ENCODE data around the gene DNAJB2.
A peak's percentile ranks its signal among the peaks of the same experiment; 100 is the strongest.

The DNAJB2 gene

GRCh38 chr2:219279151-219279915 lies at the start of gene DNAJB2:
Gene DNAJB2, plus strand, starts transcription at chr2:219279366. Its CDS starts 468 bp downstream, at chr2:219279834.
- TF ChIP-seq ZFX (IDR thresholded peaks at IDR 0.05; ENCODE audit: borderline replicate concordance), result no peak
- no peak for TF ChIP-seq CTCF (IDR thresholded peaks at IDR 0.05)
- H3K27ac ChIP-seq, result peak within 1 kb of the TSS; percentile 74

DNA sequence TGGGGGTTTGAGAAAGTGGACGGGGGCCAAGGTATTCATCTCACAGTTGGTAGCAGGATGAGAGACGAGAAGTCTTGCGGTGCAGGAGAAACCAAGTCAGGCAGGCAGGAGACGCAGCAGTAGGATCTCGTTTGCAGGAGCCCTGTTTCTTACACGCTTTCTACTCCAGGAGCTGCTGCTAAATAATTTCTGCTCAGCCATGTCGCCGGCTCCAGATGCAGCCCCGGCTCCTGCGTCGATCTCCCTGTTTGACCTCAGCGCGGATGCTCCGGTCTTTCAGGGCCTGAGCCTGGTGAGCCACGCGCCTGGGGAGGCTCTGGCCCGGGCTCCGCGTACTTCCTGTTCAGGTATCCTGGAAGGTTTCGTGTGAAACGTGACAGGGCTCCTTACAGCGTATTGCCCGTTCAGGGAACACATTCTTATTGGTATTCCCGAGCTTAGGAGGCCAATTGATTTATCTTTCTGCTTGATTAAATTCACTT lies 49.1 kb upstream of the DNAJB2 start:
- TF ChIP-seq CTCF (IDR thresholded peaks at IDR 0.05) (no peak), ZFX (IDR thresholded peaks at IDR 0.05; ENCODE audit: borderline replicate concordance) (no peak)
- H3K27ac ChIP-seq, result peak overlapping the region; percentile 95

DNA sequence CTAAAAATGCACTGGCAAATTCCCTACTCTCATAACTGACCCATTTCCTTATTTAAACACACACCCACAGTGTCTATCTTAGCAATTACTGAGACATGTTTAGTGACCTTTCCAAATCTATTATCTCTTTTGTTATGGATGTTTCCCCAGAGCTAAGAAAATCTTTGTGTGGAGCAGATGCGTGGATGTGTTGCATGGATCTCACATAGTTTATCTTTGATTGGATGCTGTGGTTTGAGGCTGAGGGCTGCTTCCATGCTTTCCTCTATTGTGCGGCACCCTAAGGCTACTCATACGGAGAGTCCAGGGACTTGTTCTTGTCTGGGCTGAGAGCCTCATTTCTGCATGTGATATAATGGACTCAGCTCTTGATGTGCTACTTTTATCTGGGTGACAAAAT lies 44.8 kb upstream of the DNAJB2 start:
- TF ChIP-seq ZFX (IDR thresholded peaks at IDR 0.05; ENCODE audit: borderline replicate concordance) (no peak), CTCF (IDR thresholded peaks at IDR 0.05) (no peak)
- no peak overlapping the region for H3K27ac ChIP-seq

- peak overlapping the region; percentile 88 for H3K27ac ChIP-seq
- no peak for TF ChIP-seq CTCF (IDR thresholded peaks at IDR 0.05)
- no peak for TF ChIP-seq ZFX (IDR thresholded peaks at IDR 0.05; ENCODE audit: borderline replicate concordance)
Observed at GRCh38 chr2:219243291-219243761, 35.8 kb upstream of the DNAJB2 start.

DNA sequence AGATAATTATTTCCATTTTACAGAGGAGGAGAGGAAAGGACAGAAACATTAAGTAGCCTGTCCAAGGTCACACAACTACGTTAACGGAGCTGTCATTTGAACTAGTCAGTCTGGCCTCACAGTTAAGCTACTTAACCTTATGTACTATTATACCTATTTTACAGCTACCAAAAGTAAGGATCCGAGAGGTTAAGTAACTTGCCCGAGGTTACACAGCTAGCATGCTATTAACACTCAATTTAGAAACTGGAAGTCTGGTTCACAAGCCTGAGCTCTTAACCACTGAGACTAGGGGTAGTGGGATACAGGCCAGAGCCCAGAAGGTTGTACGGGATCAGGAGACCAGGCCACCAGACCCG lies 34.4 kb upstream of the DNAJB2 start:
- H3K27ac ChIP-seq, result peak overlapping the region; percentile 88
- TF ChIP-seq ZFX (IDR thresholded peaks at IDR 0.05; ENCODE audit: borderline replicate concordance) (no peak), CTCF (IDR thresholded peaks at IDR 0.05) (no peak)

DNA sequence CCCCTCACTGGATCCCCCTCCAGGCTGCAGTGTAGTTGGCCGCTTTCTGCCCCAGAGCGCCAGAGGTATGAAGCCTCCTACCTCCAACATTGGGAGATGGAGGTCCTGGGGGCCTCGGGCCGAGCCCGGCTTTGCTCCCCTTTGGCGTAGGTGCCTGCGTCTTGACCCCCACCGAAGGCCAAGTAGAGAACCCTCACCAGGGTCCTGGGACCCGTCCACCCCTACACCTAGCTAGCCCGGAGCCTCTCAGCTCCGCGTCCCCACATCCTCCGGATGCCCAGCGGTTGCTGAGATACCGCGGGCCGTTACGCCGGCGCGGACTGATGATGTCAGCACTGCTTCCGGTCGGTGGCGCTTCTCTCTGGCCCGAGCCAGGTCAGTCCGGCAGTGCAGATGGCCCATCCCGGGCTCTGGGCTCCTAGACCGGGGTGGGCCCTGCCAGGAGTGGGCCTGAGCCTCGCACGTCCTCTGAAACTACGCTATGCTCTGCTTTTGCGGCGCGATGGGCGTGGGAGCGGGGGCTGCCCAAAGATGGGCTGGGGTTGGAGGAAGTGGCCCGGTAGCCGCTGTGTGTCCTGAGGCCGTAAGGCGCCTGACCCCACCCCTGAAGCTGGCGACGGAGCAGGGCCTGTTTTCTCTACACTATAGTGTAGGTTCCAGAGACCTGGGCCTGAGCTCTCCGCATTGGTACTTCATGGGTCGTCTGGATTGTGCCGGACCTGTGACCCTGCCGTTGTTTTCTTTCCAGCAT lies 33.8 kb upstream of the DNAJB2 start, which contains the start of the genes GLB1L and STK16:
Gene GLB1L, minus strand, starts transcription at position 297 of the 751 bp plus-strand sequence. CDS start 1,871 bp downstream, outside the sequence.
Gene STK16, plus strand, starts transcription at position 332 of the 751 bp plus-strand sequence. CDS start 521 bp downstream, outside the sequence.
- H3K27ac ChIP-seq, result peak within 1 kb of the TSS; percentile 88
- TF ChIP-seq ZFX (IDR thresholded peaks at IDR 0.05; ENCODE audit: borderline replicate concordance) (no peak), CTCF (IDR thresholded peaks at IDR 0.05) (no peak)
